Ishikawa (cell line): Measurements from ENCODE around the gene AACS.

Source experiments
- CEBPB ChIP-seq: IDR thresholded peaks from 2 replicates; pipeline ENCODE4 v1.6.1; 2012
- CREB1 ChIP-seq: IDR thresholded peaks from 2 replicates; pipeline ENCODE4 v1.6.1; 2012; ENCODE audit warnings: low read depth
- EGR1 ChIP-seq: IDR thresholded peaks from 2 replicates; pipeline ENCODE4 v1.6.1; 2012
- EP300 ChIP-seq: IDR thresholded peaks from 2 replicates; pipeline ENCODE4 v1.6.1; 2012; ENCODE audit warnings: borderline replicate concordance
- FOXM1 ChIP-seq: IDR thresholded peaks from 2 replicates; pipeline ENCODE4 v1.6.1; 2012; ENCODE audit warnings: low read depth, borderline replicate concordance
- MAX ChIP-seq: IDR thresholded peaks from 2 replicates; pipeline ENCODE4 v1.6.1; 2012
- NFIC ChIP-seq: IDR thresholded peaks from 2 replicates; pipeline ENCODE4 v1.6.1; 2012
- RAD21 ChIP-seq: IDR thresholded peaks from 2 replicates; pipeline ENCODE4 v1.6.1; 2012; ENCODE audit warnings: low read depth
- TAF1 ChIP-seq: IDR thresholded peaks from 2 replicates; pipeline ENCODE4 v1.6.1; 2012; ENCODE audit warnings: low read depth, mild to moderate bottlenecking
- TCF12 ChIP-seq: IDR thresholded peaks from 2 replicates; pipeline ENCODE4 v1.6.1; 2012; ENCODE audit warnings: low read depth
- TEAD4 ChIP-seq: IDR thresholded peaks from 2 replicates; pipeline ENCODE4 v1.6.1; 2012
- YY1 ChIP-seq: IDR thresholded peaks from 2 replicates; pipeline ENCODE4 v1.6.1; 2012; ENCODE audit warnings: low read depth
- ZBTB7A ChIP-seq: IDR thresholded peaks from 2 replicates; pipeline ENCODE4 v1.6.1; 2012; ENCODE audit warnings: low read depth
- TF ChIP-seq, protein P1 (sequence below): IDR thresholded peaks from 2 replicates; pipeline ENCODE4 v1.6.1; 2012; ENCODE audit warnings: low read depth, mild to moderate bottlenecking
- TF ChIP-seq, protein P2 (sequence below): IDR thresholded peaks from 2 replicates; pipeline ENCODE4 v1.6.1; 2012

The AACS gene

DNA sequence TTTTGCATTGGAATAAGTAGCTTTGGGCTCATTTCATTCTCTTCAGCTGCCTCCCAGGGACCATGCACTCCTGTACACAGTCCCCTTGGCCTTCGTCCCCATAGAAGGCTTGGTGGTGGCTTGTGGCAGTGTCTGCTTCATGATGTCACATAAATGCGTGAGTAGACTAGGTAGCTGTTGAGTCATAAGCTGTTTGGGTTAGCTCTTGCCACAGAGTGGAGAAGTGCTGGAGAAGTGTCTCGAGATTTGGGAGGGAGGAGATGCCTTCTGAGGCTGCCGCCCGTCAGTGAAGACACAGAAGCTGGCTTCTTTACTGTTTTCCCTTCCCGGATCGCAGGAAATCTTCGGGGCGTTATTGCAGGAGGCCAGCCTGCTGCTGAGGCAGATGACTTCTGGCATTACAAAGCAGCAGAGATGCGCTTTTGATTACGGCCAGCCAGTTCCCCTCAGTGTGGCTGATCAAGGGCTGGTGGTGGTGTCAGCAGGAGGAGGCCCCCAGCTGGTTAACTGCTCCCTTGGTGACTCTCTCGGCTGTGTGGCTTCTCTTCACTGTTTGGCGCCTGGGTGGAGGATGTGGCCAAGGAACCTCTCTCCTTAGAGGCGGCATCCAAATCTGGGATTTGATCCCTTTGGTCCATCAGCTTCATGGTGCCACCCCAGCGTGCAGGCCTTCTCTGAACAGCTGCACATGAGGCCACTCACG is 67.6 kb downstream of the AACS start:
- TF ChIP-seq YY1 (no peak), ZBTB7A (no peak), EP300 (no peak), TEAD4 (no peak), RAD21 (no peak), TAF1 (no peak), FOXM1 (no peak), TCF12 (no peak)
- TF ChIP-seq, protein P1, sequence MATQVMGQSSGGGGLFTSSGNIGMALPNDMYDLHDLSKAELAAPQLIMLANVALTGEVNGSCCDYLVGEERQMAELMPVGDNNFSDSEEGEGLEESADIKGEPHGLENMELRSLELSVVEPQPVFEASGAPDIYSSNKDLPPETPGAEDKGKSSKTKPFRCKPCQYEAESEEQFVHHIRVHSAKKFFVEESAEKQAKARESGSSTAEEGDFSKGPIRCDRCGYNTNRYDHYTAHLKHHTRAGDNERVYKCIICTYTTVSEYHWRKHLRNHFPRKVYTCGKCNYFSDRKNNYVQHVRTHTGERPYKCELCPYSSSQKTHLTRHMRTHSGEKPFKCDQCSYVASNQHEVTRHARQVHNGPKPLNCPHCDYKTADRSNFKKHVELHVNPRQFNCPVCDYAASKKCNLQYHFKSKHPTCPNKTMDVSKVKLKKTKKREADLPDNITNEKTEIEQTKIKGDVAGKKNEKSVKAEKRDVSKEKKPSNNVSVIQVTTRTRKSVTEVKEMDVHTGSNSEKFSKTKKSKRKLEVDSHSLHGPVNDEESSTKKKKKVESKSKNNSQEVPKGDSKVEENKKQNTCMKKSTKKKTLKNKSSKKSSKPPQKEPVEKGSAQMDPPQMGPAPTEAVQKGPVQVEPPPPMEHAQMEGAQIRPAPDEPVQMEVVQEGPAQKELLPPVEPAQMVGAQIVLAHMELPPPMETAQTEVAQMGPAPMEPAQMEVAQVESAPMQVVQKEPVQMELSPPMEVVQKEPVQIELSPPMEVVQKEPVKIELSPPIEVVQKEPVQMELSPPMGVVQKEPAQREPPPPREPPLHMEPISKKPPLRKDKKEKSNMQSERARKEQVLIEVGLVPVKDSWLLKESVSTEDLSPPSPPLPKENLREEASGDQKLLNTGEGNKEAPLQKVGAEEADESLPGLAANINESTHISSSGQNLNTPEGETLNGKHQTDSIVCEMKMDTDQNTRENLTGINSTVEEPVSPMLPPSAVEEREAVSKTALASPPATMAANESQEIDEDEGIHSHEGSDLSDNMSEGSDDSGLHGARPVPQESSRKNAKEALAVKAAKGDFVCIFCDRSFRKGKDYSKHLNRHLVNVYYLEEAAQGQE: no peak

DNA sequence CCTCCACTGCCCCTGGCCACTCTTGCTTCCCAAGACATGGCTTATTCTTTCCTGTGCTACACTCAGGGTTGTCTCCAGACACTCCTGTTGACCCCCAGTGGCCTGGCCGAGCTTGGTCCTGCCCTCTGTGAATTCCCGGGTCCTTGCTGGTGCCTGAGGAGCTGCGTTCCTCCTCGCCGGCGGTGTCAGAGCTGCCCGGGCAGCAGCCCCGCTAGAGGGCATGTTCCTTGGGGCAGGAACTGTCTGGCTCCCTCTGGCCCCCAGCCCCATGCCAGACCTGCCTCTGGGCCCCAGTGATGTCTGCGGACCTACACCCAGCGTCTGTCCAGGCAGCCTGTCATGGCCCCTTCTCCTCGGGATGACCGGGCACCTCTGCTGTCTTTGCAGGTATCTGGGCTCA is 68.4 kb downstream of the AACS start:
- TF ChIP-seq ZBTB7A: no peak
- no peak for TF ChIP-seq YY1
- no peak for TF ChIP-seq EP300
- TF ChIP-seq EGR1: no peak
- no peak for TF ChIP-seq TCF12
- no peak for TF ChIP-seq MAX
- TF ChIP-seq TEAD4: no peak

GRCh38 chr12:125134576-125134975 is 69.3 kb downstream of the AACS start:
- TF ChIP-seq TEAD4: no peak
- TF ChIP-seq, protein P1: no peak
- no peak for TF ChIP-seq ZBTB7A

DNA sequence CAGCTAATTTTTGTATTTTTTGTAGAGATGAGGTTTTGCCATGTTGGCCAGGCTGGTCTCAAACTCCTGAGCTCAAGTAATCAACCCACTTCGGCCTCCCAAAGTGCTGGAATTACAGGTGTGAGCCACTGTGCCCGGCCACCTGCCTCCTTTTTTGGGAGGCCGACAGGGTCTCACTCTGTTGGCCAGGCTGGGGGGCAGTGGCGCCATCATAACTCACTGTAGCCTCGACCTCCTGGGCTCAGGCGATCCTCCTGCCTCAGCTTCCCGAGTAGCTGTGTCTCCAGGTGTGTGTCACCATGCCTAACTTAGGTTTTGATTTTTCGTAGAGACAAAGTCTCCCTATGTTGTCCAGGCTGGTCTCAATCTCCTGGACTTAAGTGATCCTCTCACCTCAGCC is 70.7 kb downstream of the AACS start:
- no peak for TF ChIP-seq ZBTB7A
- TF ChIP-seq YY1: no peak
- TF ChIP-seq, protein P2, sequence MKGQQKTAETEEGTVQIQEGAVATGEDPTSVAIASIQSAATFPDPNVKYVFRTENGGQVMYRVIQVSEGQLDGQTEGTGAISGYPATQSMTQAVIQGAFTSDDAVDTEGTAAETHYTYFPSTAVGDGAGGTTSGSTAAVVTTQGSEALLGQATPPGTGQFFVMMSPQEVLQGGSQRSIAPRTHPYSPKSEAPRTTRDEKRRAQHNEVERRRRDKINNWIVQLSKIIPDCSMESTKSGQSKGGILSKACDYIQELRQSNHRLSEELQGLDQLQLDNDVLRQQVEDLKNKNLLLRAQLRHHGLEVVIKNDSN: no peak
- no peak for TF ChIP-seq CEBPB
- TF ChIP-seq EP300: no peak
- TF ChIP-seq RAD21: no peak
- no peak for TF ChIP-seq TCF12
- TF ChIP-seq EGR1: no peak
- no peak for TF ChIP-seq FOXM1
- TF ChIP-seq NFIC: no peak
- TF ChIP-seq, protein P1: no peak
- TF ChIP-seq MAX: no peak
- TF ChIP-seq TAF1: no peak
- no peak for TF ChIP-seq TEAD4
- TF ChIP-seq CREB1: no peak

- TF ChIP-seq FOXM1: no peak
- TF ChIP-seq CEBPB: no peak
- TF ChIP-seq NFIC: no peak
- TF ChIP-seq TCF12: no peak
- no peak for TF ChIP-seq MAX
- no peak for TF ChIP-seq TAF1
- TF ChIP-seq YY1: no peak
- no peak for TF ChIP-seq EP300
- TF ChIP-seq TEAD4: no peak
- TF ChIP-seq, protein P1: no peak
- no peak for TF ChIP-seq EGR1
- TF ChIP-seq, protein P2: no peak
- TF ChIP-seq ZBTB7A: no peak
- TF ChIP-seq CREB1: no peak
- no peak for TF ChIP-seq RAD21
These were observed 71.5 kb downstream of the AACS start for GRCh38 chr12:125136702-125137101.
